HUES48 (cell line): Measurements from ENCODE around the gene RNGTT.
"Not testable (repeated sequence)": the region's sequence is repeated elsewhere in the genome, so short reads cannot be mapped to it uniquely, and the experiment has no call there.

Experiments used
- H3K27ac ChIP-seq: one replicate; pipeline ENCODE4 v1.7.0; 2013; ENCODE audit warnings: low read depth, low read length, inconsistent platforms
- H3K27me3 ChIP-seq: 2 replicates; pipeline ENCODE4 v1.6.1; 2013; ENCODE audit warnings: mild to moderate bottlenecking, low read length; ENCODE audit not compliant: control insufficient read depth, insufficient read depth
- H3K36me3 ChIP-seq: 2 replicates; pipeline ENCODE4 v1.6.1; 2013; ENCODE audit warnings: low read length; ENCODE audit not compliant: control insufficient read depth, insufficient read depth
- H3K4me1 ChIP-seq: 2 replicates; pipeline ENCODE4 v1.6.1; 2013; ENCODE audit warnings: mild to moderate bottlenecking, low read length; ENCODE audit not compliant: control insufficient read depth, insufficient read depth
- H3K4me3 ChIP-seq: 2 replicates; pipeline ENCODE4 v1.5.1; 2013; ENCODE audit warnings: mild to moderate bottlenecking, low read depth, low read length
- H3K9ac ChIP-seq: 2 replicates; pipeline ENCODE4 v1.6.1; 2013; ENCODE audit warnings: mild to moderate bottlenecking, low read depth, low read length, moderate library complexity
- H3K9me3 ChIP-seq: 2 replicates; pipeline ENCODE4 v1.6.1; 2013; ENCODE audit warnings: low read length; ENCODE audit not compliant: control insufficient read depth, insufficient read depth

Gene RNGTT

GRCh38 chr6:88932019-88932418 lies 31.4 kb downstream of the RNGTT start:
- H3K27me3 ChIP-seq, H3K9ac ChIP-seq, H3K27ac ChIP-seq, H3K4me1 ChIP-seq, H3K4me3 ChIP-seq: not testable (repeated sequence)
- Histone ChIP-seq H3K36me3 (peaks cover 31% of the 10 kb centered on the region), H3K9me3 (peaks cover 11% of the 10 kb centered on the region)

GRCh38 chr6:88922775-88923548 lies 40.5 kb downstream of the RNGTT start:
- H3K27me3 ChIP-seq: no peaks in the 10 kb centered on the region
- no peak overlapping the region for H3K4me3 ChIP-seq
- no peak overlapping the region for H3K9ac ChIP-seq
- H3K36me3 ChIP-seq: peaks cover 20% of the 10 kb centered on the region
- no peaks in the 10 kb centered on the region for H3K9me3 ChIP-seq
- no peak overlapping the region for H3K27ac ChIP-seq
- no peaks in the 10 kb centered on the region for H3K4me1 ChIP-seq

- H3K36me3 ChIP-seq: peaks cover 20% of the 10 kb centered on the region
These were observed 41.7 kb downstream of the RNGTT start for GRCh38 chr6:88921734-88922133.

GRCh38 chr6:88920774-88921733 lies 42.4 kb downstream of the RNGTT start:
- H3K9ac ChIP-seq: no peak overlapping the region
- peaks cover 17% of the 10 kb centered on the region for H3K36me3 ChIP-seq
- H3K27ac ChIP-seq: no peak overlapping the region
- H3K4me1 ChIP-seq: no peaks in the 10 kb centered on the region
- H3K27me3 ChIP-seq: no peaks in the 10 kb centered on the region
- H3K4me3 ChIP-seq: no peak overlapping the region
- H3K9me3 ChIP-seq: no peaks in the 10 kb centered on the region

More at GRCh38 chr6:88921734-88922133, 41.7 kb downstream of the RNGTT start:
- Histone ChIP-seq H3K9me3 (no peaks in the 10 kb centered on the region), H3K27ac (no peak overlapping the region), H3K4me3 (no peak overlapping the region), H3K27me3 (no peaks in the 10 kb centered on the region), H3K4me1 (no peaks in the 10 kb centered on the region), H3K9ac (no peak overlapping the region)

- no peaks in the 10 kb centered on the region for H3K9me3 ChIP-seq
- H3K4me3 ChIP-seq: no peak overlapping the region
- H3K36me3 ChIP-seq: peaks cover 13% of the 10 kb centered on the region
- H3K4me1 ChIP-seq: no peaks in the 10 kb centered on the region
- H3K9ac ChIP-seq: no peak overlapping the region
- H3K27me3 ChIP-seq: no peaks in the 10 kb centered on the region
- no peak overlapping the region for H3K27ac ChIP-seq
These were observed 43.3 kb downstream of the RNGTT start for GRCh38 chr6:88920088-88920487.

GRCh38 chr6:88919032-88919431 lies 44.4 kb downstream of the RNGTT start:
- Histone ChIP-seq H3K27me3 (no peaks in the 10 kb centered on the region), H3K36me3 (peaks cover 9% of the 10 kb centered on the region), H3K4me3 (no peak overlapping the region), H3K9me3 (no peaks in the 10 kb centered on the region), H3K4me1 (peaks cover 6% of the 10 kb centered on the region), H3K27ac (no peak overlapping the region), H3K9ac (no peak overlapping the region)

GRCh38 chr6:88916615-88917208 lies 46.7 kb downstream of the RNGTT start:
- H3K27ac ChIP-seq: no peak overlapping the region
- no peak overlapping the region for H3K4me3 ChIP-seq
- no peaks in the 10 kb centered on the region for H3K9me3 ChIP-seq
- peaks cover 16% of the 10 kb centered on the region for H3K4me1 ChIP-seq
- no peaks in the 10 kb centered on the region for H3K27me3 ChIP-seq
- no peak overlapping the region for H3K9ac ChIP-seq
- no peaks in the 10 kb centered on the region for H3K36me3 ChIP-seq

- H3K27ac ChIP-seq: no peak overlapping the region
- no peaks in the 10 kb centered on the region for H3K9me3 ChIP-seq
- peaks cover 22% of the 10 kb centered on the region for H3K4me1 ChIP-seq
- H3K36me3 ChIP-seq: no peaks in the 10 kb centered on the region
- H3K4me3 ChIP-seq: no peak overlapping the region
- no peak overlapping the region for H3K9ac ChIP-seq
- no peaks in the 10 kb centered on the region for H3K27me3 ChIP-seq
These were observed 48.4 kb downstream of the RNGTT start for GRCh38 chr6:88914895-88915598.

- Histone ChIP-seq H3K27me3 (no peaks in the 10 kb centered on the region), H3K4me3 (no peak overlapping the region), H3K36me3 (no peaks in the 10 kb centered on the region), H3K4me1 (peaks cover 22% of the 10 kb centered on the region), H3K9me3 (no peaks in the 10 kb centered on the region), H3K9ac (no peak overlapping the region), H3K27ac (no peak overlapping the region)
These were observed 49.2 kb downstream of the RNGTT start for GRCh38 chr6:88914180-88914579.

- Histone ChIP-seq H3K4me1 (peaks cover 22% of the 10 kb centered on the region), H3K27ac (no peak overlapping the region), H3K27me3 (no peaks in the 10 kb centered on the region)
These were observed 49.9 kb downstream of the RNGTT start for GRCh38 chr6:88913471-88913870.

More at GRCh38 chr6:88913471-88913870, 49.9 kb downstream of the RNGTT start:
- H3K9me3 ChIP-seq: no peaks in the 10 kb centered on the region
- H3K36me3 ChIP-seq: no peaks in the 10 kb centered on the region
- no peak overlapping the region for H3K9ac ChIP-seq
- H3K4me3 ChIP-seq: no peak overlapping the region
